Esophagus muscularis mucosa (tissue), 4 donors: ENCODE data around the gene TRABD2B. TPM values are rescaled to one million over a fixed set of nuclear protein-coding genes. Genes with fewer than 3 reads are reported as not detected.

Experiments used
- DNase-seq: peaks from one replicate; pipeline ENCODE4 v3.0.0-alpha.2; 2017; ENCODE audit errors: extremely low spot score
- H3K27ac ChIP-seq, 4 donors: fragments of 200-600 bp; sonication (generic); replicated peaks in 1 of 4; 1 replicate in 3 of 4; 2 replicates in 1 of 4; pipeline ENCODE4 v1.5.1; 2016 to 2019; ENCODE audit warnings: mild to moderate bottlenecking in 1 of 4
- H3K27me3 ChIP-seq, 4 donors: fragments of 200-600 bp; sonication (generic); one replicate each; pipeline versions ENCODE4 v1.5.1 to v1.6.0; 2016 to 2019
- H3K36me3 ChIP-seq, 4 donors: fragments of 200-600 bp; sonication (generic); one replicate each; pipeline ENCODE4 v1.5.1; 2016 to 2019
- H3K4me1 ChIP-seq, 4 donors: fragments of 200-600 bp; sonication (generic); one replicate each; pipeline ENCODE4 v1.5.1; 2016 to 2019
- H3K4me3 ChIP-seq, 4 donors: fragments of 200-600 bp; sonication (generic); 1 replicate in 2 of 4; 2 replicates in 2 of 4; pipeline ENCODE4 v1.5.1; 2016 to 2019; ENCODE audit warnings: mild to moderate bottlenecking in 4 of 4, moderate library complexity in 1 of 4
- H3K9me3 ChIP-seq, 4 donors: fragments of 200-600 bp; sonication (generic); 1 replicate in 3 of 4; 2 replicates in 1 of 4; pipeline ENCODE4 v1.5.1; 2016 to 2019
- CTCF ChIP-seq, 3 experiments: fragments of 200-600 bp in 2 of 3; fragments of 450-650 bp in 1 of 3; sonication (generic) in 2 of 3; IDR thresholded peaks; one replicate each; pipeline ENCODE4 v1.5.1; 2017 to 2019; ENCODE audit warnings: antibody characterized with exemption in 3 of 3, mild to moderate bottlenecking in 2 of 3, moderate library complexity in 1 of 3
- EP300 ChIP-seq: sonication (generic); formaldehyde crosslinking; IDR thresholded peaks from one replicate; pipeline ENCODE4 v1.6.1; 2017; ENCODE audit warnings: antibody characterized with exemption
- POLR2A ChIP-seq: fragments of 450-650 bp; IDR thresholded peaks from one replicate; pipeline ENCODE4 v1.6.1; 2017; ENCODE audit warnings: antibody characterized with exemption, moderate library complexity, mild to moderate bottlenecking, low read depth
- POLR2AphosphoS5 ChIP-seq, 2 donors: sonication (generic); formaldehyde crosslinking; IDR thresholded peaks; one replicate each; pipeline ENCODE4 v1.6.1; 2017; ENCODE audit warnings: antibody characterized with exemption in 2 of 2
- WGBS: methylation state at CpG from one replicate; pipeline ENCODE4 v1.1.5; 2018; 5-methylcytosine and 5-hydroxymethylcytosine counted together
- intact Hi-C: fragments of 100-400 bp; cut with DNase I; formaldehyde crosslinking; loops from one replicate; pipeline ENCODE4 v1.15.1; 2023
- total RNA-seq, 4 donors: library from RNA; depleted of rRNA; stranded (reverse); fragments of >200 nt; gene quantifications; one replicate each; pipeline versions ENCODE4 v1.1.0 to v1.2.1, GENCODE V29; 2016

The TRABD2B gene
- total RNA-seq, 4 donors from 2014 or later, result 4.0 to 7.6 (median 4.1) TPM

DNA sequence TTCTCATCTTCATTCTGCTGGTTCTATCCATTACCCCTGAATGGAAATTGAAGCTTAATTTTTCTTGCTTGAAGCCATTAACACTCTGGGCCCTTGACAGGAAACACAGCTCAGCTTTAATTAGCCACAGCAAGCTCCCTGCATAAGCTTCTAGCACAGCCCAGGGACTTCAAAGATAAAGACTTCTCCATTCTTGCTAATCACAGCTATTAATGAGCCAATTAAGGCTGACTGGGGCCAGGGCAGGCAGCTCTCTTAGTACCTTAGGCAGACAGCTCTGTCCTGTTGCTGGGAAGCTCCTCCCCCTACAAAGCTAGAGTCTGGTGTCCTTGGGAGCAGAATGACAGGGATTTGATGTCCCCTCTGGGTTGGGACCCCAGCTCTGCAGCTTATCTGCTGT is 27.9 kb upstream of the TRABD2B start:
- no peak overlapping the region for H3K4me3 ChIP-seq
- no peaks in the 10 kb centered on the region for H3K27me3 ChIP-seq
- H3K36me3 ChIP-seq, result no peaks in the 10 kb centered on the region
- DNase-seq, result no peak
- H3K9me3 ChIP-seq, result no peaks in the 10 kb centered on the region
- no peak for TF ChIP-seq EP300
- TF ChIP-seq POLR2A, result no peak
- TF ChIP-seq POLR2AphosphoS5 (IDR thresholded peaks at IDR 0.05), result no peak
- TF ChIP-seq CTCF (IDR thresholded peaks at IDR 0.05), result no peak
- intact Hi-C loops, result no loop called here
- H3K4me1 ChIP-seq, result peaks cover under 1 to 4% (median 2%) of the 10 kb centered on the region in 4 donors
- H3K27ac ChIP-seq, result no peak overlapping the region

DNA sequence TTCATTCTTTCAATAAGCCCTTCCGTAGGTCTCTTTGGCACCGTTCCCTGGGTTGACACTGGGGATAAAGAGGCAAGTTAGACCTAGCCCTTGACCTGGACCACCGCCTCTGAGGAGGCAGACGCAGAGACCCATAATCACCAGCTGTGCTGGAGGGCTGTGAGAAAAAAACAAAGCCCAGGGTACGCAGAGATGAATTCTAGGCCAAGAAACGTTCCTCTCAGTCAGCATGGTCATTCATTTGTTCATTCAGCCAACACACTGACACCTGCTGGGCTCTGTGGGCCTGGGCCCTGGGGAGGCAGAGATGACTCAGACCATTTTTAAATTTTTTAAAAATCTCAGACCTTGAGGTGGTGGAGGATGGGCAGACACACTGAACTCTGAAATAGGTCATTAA is 26.3 kb upstream of the TRABD2B start:
- Histone ChIP-seq H3K9me3 (no peaks in the 10 kb centered on the region), H3K36me3 (no peaks in the 10 kb centered on the region), H3K4me1 (peaks cover 5 to 20% (median 7%) of the 10 kb centered on the region in 4 donors), H3K27ac (no peak overlapping the region), H3K27me3 (no peaks in the 10 kb centered on the region), H3K4me3 (no peak overlapping the region)
- no peak for TF ChIP-seq POLR2AphosphoS5 (IDR thresholded peaks at IDR 0.05)
- TF ChIP-seq POLR2A, result no peak
- TF ChIP-seq CTCF (IDR thresholded peaks at IDR 0.05), result no peak
- TF ChIP-seq EP300, result no peak
- no peak for DNase-seq
- 90% methylated on average over 6 of the region's 6 CpGs for WGBS
- intact Hi-C loops, result no loop called here

GRCh38 chr1:48022306-48022705 is 25.1 kb upstream of the TRABD2B start:
- intact Hi-C loops, result no loop called here
- H3K9me3 ChIP-seq, result no peaks in the 10 kb centered on the region
- WGBS, result 93% methylated on average over 3 of the region's 3 CpGs
- H3K27ac ChIP-seq, result no peak overlapping the region
- peaks cover 5 to 31% (median 9%) of the 10 kb centered on the region in 4 donors for H3K4me1 ChIP-seq
- H3K4me3 ChIP-seq, result no peak overlapping the region
- DNase-seq, result no peak
- no peaks in the 10 kb centered on the region for H3K27me3 ChIP-seq
- H3K36me3 ChIP-seq, result no peaks in the 10 kb centered on the region
- no peak for TF ChIP-seq POLR2A
- TF ChIP-seq CTCF (IDR thresholded peaks at IDR 0.05), result no peak
- no peak for TF ChIP-seq EP300
- TF ChIP-seq POLR2AphosphoS5 (IDR thresholded peaks at IDR 0.05), result no peak

GRCh38 chr1:48021792-48022191 is 24.6 kb upstream of the TRABD2B start:
- DNase-seq, result no peak
- no peaks in the 10 kb centered on the region for H3K36me3 ChIP-seq
- H3K27me3 ChIP-seq, result no peaks in the 10 kb centered on the region
- no peak overlapping the region for H3K4me3 ChIP-seq
- H3K4me1 ChIP-seq, result peaks cover 5 to 36% (median 13%) of the 10 kb centered on the region in 4 donors
- intact Hi-C loops, result no loop called here
- 65% methylated on average over 2 of the region's 2 CpGs for WGBS
- TF ChIP-seq EP300 (no peak), CTCF (IDR thresholded peaks at IDR 0.05) (no peak), POLR2AphosphoS5 (IDR thresholded peaks at IDR 0.05) (no peak), POLR2A (no peak)
- no peak overlapping the region for H3K27ac ChIP-seq
- H3K9me3 ChIP-seq, result no peaks in the 10 kb centered on the region

GRCh38 chr1:48019714-48020315 is 22.6 kb upstream of the TRABD2B start:
- no peaks in the 10 kb centered on the region for H3K27me3 ChIP-seq
- 56% methylated on average over 5 of the region's 6 CpGs for WGBS
- no peak for DNase-seq
- H3K36me3 ChIP-seq, result no peaks in the 10 kb centered on the region
- H3K27ac ChIP-seq, result peak overlapping the region in 3 of 4 donors; percentile 12 to 49 (median 24)
- H3K4me3 ChIP-seq, result no peak overlapping the region
- H3K4me1 ChIP-seq, result peaks cover 5 to 37% (median 15%) of the 10 kb centered on the region in 4 donors
- TF ChIP-seq EP300 (no peak), POLR2A (no peak), POLR2AphosphoS5 (IDR thresholded peaks at IDR 0.05) (peak in 1 of 2 donors; percentile 38)
- intact Hi-C loops, result no loop called here
- no peaks in the 10 kb centered on the region for H3K9me3 ChIP-seq
